ENCODE results near the gene FLRT1.

DNA sequence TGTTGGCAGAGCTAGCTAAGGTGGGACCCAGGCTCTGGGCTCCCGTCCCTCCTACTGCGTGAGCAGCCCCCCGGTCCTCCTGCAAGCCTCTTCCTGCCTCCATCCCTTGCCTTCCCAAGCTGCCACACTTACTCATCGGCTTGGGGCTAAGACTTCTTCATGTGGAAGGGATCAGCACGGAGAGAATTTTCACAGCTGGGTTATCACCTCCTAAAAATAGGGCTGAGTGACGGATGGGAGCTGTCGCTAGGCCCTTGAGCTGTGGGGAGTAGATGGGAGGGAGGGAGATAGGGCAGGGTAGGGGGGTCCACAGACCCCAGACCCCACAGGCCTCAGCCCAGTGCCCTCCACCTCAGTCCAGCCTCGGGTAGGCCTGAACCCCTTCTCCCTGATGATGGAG is 41.0 kb downstream of the FLRT1 start:
- TF ChIP-seq EZH2 (IDR thresholded peaks at IDR 0.05) (no peak), EZH2phosphoT487 (IDR thresholded peaks at IDR 0.05) (no peak)
- TF ChIP-seq, protein P1, sequence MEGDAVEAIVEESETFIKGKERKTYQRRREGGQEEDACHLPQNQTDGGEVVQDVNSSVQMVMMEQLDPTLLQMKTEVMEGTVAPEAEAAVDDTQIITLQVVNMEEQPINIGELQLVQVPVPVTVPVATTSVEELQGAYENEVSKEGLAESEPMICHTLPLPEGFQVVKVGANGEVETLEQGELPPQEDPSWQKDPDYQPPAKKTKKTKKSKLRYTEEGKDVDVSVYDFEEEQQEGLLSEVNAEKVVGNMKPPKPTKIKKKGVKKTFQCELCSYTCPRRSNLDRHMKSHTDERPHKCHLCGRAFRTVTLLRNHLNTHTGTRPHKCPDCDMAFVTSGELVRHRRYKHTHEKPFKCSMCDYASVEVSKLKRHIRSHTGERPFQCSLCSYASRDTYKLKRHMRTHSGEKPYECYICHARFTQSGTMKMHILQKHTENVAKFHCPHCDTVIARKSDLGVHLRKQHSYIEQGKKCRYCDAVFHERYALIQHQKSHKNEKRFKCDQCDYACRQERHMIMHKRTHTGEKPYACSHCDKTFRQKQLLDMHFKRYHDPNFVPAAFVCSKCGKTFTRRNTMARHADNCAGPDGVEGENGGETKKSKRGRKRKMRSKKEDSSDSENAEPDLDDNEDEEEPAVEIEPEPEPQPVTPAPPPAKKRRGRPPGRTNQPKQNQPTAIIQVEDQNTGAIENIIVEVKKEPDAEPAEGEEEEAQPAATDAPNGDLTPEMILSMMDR (IDR thresholded peaks at IDR 0.05) = no peak

All from neural progenitor cell (in vitro differentiated cells).